ENCODE data around the gene BORCS6.

BORCS6 gene

DNA sequence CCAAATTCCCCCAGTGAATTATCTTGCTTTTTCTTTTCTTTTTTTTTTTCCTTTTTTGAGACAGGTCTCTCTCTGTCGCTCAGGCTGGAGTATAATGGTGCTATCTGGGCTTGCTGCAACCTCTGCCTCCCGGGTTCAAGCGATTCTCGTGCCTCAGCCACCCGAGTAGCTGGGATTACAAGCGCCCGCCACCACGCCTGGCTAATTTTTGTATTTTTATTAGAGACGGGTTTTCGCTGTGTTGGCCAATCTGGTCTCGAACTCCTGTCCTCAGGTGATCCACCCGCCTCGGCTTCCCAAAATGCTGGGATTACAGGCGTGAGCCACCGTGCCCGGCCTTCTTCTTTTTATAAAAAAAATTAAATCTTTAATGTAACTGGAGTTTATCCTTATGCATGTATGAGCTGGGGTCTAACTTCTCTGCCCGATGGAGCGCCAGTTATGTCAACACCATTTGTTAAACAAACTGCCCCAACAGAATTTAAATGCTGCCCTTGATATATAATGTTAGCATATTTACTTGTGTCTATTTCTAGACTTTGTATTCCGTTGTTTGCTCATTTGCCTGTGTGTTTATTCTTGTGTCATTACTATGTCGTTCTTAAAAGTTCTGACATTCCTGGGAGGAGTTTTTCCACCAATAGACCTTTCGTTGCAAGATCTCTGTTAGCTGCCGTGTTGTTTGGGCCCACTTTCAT is 20.9 kb upstream of the BORCS6 start:
- no peak for DNase-seq

DNA sequence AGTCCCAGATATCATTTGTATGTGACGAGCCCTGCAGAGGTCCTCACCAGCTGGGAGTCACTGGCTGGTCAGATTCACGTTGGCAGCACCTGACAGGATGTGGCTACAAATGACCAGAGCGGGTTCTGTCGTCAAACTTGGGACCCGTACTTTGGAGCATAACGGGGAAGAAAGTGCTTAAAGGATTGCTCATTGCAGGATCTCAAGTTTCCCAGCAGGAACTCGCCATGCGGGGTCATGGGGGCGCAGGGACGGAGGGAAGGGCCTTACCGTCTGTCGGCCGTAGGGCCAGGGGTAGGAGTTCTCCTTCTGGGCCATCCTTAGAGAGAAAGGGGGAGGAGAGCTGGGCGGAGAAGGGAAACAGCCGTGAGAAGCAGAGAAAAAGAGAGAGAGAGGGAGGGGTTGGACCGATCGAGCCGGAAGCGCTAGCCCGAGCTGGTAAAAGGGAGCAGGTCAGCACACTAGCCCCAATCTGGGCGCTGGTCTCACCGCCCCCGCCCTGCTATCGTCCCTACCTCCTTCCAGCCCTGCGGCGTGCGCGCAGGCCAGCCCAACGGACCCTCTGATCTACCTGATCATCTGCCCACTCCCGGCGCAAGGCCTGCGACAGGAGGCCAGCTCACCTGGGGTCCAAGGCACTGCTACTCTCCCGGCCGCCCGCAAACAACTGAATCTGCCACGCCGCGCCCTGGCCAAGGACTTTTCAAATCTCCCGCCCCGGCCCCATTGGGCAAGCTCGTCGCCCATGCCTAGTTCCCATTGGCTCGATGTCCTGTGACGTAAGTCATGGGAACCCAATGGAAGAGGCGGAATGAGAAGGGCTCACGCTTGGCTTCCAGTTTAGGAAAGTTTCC is 20.2 kb upstream of the BORCS6 start, which contains the start of gene AURKB:
TSS of gene AURKB (minus strand) at position 669 of the 854 bp plus-strand sequence. CDS start at position 318, 351 bp downstream.
- peak; percentile 97 for DNase-seq

- no peak for DNase-seq
These were observed 16.6 kb upstream of the BORCS6 start for GRCh38 chr17:8206536-8206935.

- no peak for DNase-seq
These were observed 15.0 kb upstream of the BORCS6 start for GRCh38 chr17:8204761-8205555.

GRCh38 chr17:8192070-8192815 is 2.3 kb upstream of the BORCS6 start:
- peak; percentile 88 for DNase-seq

DNA sequence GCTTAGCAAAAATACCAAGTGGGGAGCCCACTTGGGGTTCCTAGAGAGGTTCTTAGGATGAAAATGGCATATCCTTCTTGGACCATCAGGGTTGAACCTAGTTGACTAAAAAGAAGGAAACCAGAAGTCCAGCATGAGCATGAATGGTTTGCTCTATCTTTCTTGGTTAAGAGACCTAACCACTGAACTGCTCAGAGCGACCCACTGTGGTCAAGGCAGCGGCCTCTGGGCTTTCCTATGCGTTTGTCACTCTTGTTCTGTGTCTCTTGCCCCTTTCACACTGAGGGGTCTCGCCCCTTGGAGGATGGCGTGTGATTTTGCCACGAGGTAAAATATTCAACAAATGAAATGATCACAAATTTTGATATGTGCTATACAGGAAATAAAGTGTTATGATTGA is 526 bp upstream of the BORCS6 start:
- DNase-seq: no peak

- no peak for DNase-seq
These were observed 804 bp downstream of the BORCS6 start for GRCh38 chr17:8189041-8189710.

- no peak for DNase-seq
These were observed 1.6 kb downstream of the BORCS6 start for GRCh38 chr17:8188263-8188839.

DNA sequence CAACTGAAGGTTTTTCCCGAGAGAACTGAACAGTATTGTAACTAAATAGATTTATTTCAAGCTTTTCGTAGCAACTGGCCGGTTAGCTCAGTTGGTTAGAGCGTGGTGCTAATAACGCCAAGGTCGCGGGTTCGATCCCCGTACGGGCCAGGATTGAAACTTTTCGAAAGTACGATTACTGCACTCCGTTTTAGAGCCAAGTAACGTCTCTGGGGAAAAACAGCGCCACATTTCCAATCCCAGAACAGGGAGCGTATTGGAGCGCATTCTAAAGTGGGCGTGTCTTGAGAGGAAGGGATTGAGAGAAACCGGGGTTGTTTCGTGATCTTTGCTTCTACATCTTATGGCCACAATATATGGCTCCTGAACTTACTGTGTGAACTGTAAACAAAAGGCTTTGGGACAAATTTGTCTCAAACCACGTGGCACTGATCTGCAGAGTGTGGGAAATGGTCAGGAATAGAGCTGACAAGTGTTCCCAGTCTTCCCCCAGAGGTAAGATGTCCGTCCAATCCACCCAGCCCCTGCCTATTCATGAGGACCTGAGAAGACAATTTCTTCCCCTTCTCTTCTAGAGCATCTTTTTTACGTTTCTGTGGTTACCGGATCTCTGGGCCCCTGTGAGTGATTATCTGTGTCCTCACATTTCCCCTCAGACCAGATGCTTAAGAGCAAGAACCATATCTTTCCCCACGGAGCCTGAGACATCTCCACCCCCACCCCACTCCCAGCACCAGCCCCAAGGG is 2.3 kb downstream of the BORCS6 start:
- DNase-seq: peak; percentile 100

DNA sequence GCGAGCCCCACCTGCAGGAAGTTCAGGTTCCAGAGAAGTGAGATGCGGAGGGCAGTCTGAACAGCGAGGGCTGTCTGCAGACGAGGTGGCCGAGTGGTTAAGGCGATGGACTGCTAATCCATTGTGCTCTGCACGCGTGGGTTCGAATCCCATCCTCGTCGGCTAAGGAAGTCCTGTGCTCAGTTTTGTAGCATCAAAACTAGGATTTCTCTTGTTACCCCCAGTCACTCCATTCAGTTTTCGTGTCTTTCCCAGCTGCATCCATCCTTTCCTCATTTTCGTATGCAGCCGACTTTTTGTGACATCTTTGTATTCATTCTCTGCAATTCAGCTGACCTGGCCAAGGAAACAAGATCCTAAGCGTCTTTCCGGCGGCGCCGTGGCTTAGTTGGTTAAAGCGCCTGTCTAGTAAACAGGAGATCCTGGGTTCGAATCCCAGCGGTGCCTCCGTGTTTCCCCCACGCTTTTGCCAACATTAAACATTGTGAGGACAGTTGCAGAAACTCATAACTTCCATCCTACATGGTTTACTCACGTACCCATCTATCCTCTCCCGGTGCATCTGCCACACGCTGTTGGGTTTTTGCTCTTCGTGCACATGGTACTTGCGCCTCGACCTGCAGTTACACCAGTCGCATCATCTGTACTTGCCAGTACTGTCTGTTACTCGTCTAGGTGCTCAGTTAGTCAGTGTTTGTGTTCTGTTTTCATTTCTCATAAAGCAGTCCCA is 3.0 kb downstream of the BORCS6 start:
- peak; percentile 97 for DNase-seq

- DNase-seq: no peak
These were observed 3.6 kb downstream of the BORCS6 start for GRCh38 chr17:8186446-8186786.

GRCh38 chr17:8185582-8186445 is 4.2 kb downstream of the BORCS6 start:
- DNase-seq: peak; percentile 70

DNA sequence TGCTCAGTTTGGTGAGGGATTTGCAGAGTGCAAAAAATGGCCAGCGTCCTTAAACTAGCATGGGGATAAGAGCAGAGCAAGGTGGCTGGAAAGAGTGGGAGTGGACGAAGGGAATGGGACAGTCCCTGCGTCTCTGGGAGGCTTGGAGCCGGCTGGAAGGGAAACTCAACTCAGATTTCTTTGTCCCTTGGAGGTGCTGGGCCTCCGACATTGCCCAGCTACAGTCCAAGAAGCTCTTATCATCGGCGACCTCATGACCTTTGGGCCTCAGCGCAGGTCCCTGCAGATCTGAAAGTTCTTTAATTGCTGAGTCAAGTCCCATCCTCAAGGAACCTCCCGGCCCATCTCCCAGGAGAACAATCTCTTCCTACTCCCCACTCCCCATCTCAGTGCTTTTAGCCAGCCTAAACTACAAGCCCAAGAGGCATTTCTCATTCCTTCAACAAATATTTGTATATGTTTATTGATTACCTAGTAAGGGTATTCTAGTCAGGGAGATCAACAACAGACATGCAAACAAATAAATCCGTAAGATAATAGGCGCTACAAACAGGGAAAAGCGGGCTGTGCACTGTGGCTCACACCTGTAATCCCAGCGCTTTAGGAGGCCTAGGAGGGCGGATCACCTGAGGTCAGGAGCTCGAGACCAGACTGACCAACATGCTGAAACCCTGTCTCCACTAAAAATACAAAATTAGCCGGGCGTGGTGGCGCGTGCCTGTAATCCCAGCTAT is 12.8 kb downstream of the BORCS6 start:
- no peak for DNase-seq

- peak; percentile 82 for DNase-seq
These were observed 13.6 kb downstream of the BORCS6 start, which contains the start of gene TMEM107 for GRCh38 chr17:8176197-8176940. TSS of gene TMEM107 (minus strand) at chr17:8176380. CDS start at chr17:8176286, 94 bp downstream.

- DNase-seq: no peak
These were observed 14.2 kb downstream of the BORCS6 start for GRCh38 chr17:8175795-8176196.

DNA sequence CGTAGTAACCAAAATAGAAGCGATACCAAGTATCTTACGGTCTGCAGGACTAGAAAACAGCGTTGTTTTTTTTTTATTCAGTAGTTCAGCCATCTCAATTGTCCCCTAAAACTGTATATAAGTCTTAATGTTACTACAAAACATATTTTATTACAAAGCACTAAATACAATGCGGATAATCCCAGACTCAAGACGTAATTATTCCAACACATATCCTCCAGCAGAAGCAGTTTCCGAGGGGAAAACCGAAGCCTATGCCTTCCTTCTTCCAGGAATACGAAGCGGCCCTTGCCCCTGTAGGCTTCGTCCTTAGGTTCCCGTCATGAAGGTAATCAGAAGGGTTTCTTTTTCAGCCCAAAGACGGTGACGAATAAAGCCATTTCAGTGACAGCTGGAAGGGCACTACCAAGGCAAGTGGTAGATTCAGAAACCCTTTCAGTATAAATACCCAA is 16.1 kb downstream of the BORCS6 start:
- DNase-seq: no peak

Measured in fibroblast of skin of right quadriceps (primary cell).